HG03280 (cell line): ENCODE measurements around the gene MCOLN2.
"Not testable (repeated sequence)": the region's sequence is repeated elsewhere in the genome, so short reads cannot be mapped to it uniquely, and the experiment has no call there.

Experiments used
- ATAC-seq: cut with Tn5 transposase; IDR thresholded peaks from one replicate; pipeline ENCODE4 v1.9.1; 2021; ENCODE audit warnings: mild to moderate bottlenecking, moderate library complexity; ENCODE audit not compliant: unreplicated experiment

MCOLN2 gene

GRCh38 chr1:84907095-84907827 lies 89.7 kb downstream of the MCOLN2 start:
- no peak for ATAC-seq

DNA sequence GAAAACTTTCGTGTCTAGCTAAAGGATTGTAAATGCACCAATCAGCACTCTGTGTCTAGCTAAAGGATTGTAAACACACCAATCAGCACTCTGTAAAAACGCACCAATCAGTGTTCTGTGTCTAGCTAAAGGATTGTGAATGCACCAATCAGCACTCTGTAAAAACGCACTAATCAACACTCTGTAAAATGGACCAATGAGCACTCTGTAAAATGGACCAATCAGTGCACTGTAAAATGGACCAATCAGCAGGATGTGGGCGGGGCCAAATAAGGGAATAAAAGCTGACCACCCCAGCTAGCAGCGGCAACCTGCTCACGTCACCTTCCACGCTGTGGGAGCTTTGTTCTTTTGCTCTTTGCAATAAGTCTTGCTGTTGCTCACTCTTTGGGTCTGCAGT lies 94.2 kb downstream of the MCOLN2 start:
- ATAC-seq: not testable (repeated sequence)

GRCh38 chr1:84899969-84900368 lies 96.9 kb downstream of the MCOLN2 start:
- ATAC-seq: no peak

DNA sequence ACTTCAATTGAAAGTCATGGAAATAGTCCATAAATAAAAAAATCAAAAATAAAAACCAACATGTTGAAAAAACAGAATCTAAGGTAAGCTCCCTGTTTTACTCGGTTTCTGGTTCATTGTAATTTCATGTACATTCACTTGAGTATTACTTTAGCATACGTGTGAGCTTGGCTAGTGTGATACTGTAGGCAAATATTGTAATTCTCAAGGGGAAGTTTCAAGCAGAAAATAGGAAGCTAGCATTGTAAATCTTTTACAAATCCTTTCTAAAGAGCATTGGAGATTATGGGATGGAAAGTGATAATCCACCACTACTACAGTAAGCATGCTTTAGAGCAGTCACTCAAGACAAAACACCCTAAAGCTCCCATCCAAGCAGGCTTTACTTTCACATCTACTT lies 100.6 kb downstream of the MCOLN2 start:
- no peak for ATAC-seq

GRCh38 chr1:84892705-84893618 lies 104.0 kb downstream of the MCOLN2 start, which contains the start of gene LPAR3:
TSS of gene LPAR3 (minus strand) at chr1:84893206. CDS start at chr1:84866120, 27,086 bp downstream.
- ATAC-seq: no peak

DNA sequence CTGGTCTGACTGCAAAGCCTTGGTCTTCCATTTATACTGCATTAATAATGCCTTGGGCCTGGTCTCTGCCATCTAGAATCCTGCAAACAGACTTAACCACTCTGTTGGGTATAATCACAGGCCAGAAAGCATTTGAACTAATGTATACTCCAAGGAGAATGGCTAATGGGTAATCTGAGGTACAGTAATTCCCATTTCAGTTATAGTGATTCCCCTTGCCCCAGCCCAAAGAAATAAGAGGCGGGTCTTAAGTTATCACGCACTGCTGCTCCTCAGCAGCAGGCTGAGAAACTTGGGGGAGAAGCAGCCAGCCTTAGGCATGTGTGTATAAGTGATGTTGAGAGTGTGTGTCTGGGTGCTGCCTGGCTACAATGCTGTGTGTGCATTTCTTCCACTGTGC lies 106.3 kb downstream of the MCOLN2 start:
- no peak for ATAC-seq

DNA sequence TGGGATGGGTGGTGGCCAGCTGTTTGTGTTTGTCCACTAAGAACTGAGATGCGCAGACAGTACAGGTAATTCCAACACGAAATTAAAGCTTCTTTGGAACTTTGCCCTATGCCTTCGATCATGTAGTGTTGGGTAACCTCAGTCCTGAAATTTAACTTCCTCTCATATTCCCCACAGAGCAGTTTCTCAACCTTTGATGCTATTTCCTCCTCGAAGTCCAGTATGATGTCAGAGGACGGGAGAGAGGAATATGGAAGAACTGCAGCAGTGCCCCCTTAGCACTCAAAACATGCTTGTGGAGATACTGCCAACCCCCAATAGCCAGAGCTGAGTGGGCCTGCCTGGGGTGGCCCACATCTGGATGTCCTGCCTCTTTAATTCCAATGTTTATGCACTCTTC lies 107.5 kb downstream of the MCOLN2 start:
- ATAC-seq: no peak

DNA sequence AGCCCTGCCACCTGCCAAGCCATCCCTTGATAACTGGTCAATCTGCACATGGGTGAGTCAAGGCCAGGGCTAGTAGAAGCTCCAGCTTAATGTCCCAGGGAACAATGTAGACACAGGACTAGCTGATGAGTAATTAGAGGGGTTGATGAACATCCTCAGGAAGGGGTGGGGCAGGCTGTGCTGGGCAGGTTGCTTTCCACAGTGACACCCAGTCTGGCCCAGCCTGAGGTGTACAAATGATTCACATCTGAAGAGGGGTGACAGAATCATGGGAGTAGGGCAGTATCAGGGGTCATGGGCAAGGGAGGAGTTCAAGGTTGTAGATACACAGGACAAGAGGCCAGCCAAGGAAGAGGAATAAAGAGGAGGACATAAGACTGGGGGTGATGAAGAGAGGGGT lies 108.2 kb downstream of the MCOLN2 start:
- no peak for ATAC-seq

DNA sequence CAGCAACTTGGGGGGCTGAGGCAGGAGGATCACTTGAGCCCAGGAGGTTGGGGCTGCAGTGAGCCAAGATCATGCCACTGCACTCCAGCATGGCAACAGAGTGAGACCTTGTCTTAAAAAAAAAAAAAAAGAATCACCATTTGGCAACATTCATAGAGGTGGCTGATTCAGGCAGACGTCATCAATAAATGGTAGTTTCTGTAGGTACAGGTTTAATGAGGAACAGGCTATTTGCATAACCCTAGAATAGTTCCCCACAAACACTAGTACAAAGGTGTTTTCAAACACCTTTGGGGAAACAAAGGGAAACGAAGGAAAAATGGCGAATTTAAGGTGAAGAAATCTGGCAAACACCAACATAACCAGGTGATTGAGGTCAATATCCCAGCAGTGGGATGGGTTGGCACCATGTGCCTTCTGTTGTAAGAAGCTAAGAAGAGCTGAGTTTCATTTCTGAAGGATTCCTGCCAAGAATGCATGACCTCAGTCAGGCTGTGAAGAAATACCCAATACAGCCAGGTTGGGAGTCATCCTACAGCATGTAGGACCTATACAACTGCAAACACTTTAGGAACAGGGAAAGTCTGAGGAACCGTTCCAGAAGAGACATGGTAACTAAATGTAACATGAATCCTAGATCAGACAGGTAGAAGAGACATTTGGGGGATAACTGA lies 109.5 kb downstream of the MCOLN2 start:
- ATAC-seq: no peak

- ATAC-seq: no peak
Observed at GRCh38 chr1:84885469-84885868, 111.4 kb downstream of the MCOLN2 start.

- no peak for ATAC-seq
Observed at GRCh38 chr1:84884671-84885389, 112.1 kb downstream of the MCOLN2 start.

DNA sequence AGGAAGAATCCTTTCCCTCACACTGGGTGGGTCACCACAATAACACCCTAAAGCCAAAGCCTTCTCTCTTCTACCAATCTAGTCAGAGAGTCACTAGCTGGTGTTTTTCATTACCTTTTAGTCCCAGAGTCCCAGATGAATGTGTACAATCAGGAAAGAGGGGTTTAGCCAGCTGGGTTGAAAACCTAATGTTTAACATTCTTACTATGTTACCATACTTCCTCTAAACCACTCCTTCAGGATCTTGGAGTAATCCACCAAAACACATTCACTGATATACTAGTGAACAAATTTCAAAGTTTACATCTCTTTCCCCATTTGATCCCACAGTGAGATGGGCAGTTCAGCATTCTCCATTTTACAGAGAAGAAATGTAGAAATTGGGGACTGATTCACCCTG lies 113.6 kb downstream of the MCOLN2 start:
- no peak for ATAC-seq

DNA sequence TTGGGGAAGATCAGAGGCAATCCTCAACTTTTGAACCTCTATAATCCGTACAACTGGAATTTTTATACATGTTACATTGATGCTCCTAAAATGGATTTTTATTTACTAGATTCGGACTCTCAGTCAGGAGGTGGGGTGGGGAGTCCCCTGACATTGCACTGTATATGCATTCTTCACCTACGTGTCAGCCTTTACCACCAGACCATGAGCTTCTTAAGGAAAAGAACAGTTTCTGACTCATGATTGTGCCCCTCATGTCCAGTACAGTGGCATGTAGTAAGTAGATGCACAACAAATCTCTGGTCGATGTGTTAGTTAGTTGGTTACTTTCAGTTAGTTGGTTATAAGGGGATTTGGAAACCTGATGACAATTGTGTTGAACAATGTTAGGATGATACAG lies 119.3 kb downstream of the MCOLN2 start:
- no peak for ATAC-seq

- no peak for ATAC-seq
Observed at GRCh38 chr1:84876353-84876752, 120.6 kb downstream of the MCOLN2 start.
